Measurements from ENCODE around the gene SALL2. TPM values are rescaled to one million over a fixed set of nuclear protein-coding genes. Genes with fewer than 3 reads are reported as not detected.

SALL2 gene
- total RNA-seq, 1 experiment from 2014 or later, result 1.5 TPM

GRCh38 chr14:21505012-21505553 lies 21.1 kb downstream of the SALL2 start:
- in situ Hi-C loops (cut with HindIII; ENCODE audit: low pct_unique_long_range_greater_than_20kb, low sequenced_read_pairs), result no loop called here
- CTCF ChIA-PET, result no interaction called here
- Histone ChIP-seq H3K36me3 (ENCODE audit: control insufficient read depth, insufficient read depth, low read length) (peaks cover 8% of the 10 kb centered on the region), H3K27me3 (ENCODE audit: control insufficient read depth, insufficient read depth, low read length) (no peaks in the 10 kb centered on the region), H3K9me3 (ENCODE audit: control insufficient read depth, insufficient read depth, low read depth, low read length) (no peaks in the 10 kb centered on the region), H3K4me1 (ENCODE audit: control insufficient read depth, insufficient read depth, low read length) (peaks cover 8% of the 10 kb centered on the region), H3K27ac (ENCODE audit: low read length) (no peak overlapping the region), H3K4me3 (ENCODE audit: low read depth in 2 of 2, low read length in 2 of 2) (no peak overlapping the region)
- POLR2A ChIA-PET, result no interaction called here
- intact Hi-C loops (cut with micrococcal nuclease; ENCODE audit: unreplicated experiment), result no loop called here
- DNase-seq (ENCODE audit: low read depth, low spot score), result no peak
- no peak for ATAC-seq
- TF ChIP-seq POLR2AphosphoS5 (IDR thresholded peaks at IDR 0.05; ENCODE audit: low read depth, low read length), result no peak
- no peak for TF ChIP-seq TCF7L2 (IDR thresholded peaks at IDR 0.05; ENCODE audit: low read depth, low read length)
- no peak for TF ChIP-seq SIN3A (IDR thresholded peaks at IDR 0.05; ENCODE audit: borderline replicate concordance, insufficient read depth, low read depth, low read length)
- no peak for TF ChIP-seq CTCF (IDR thresholded peaks at IDR 0.05)
- TF ChIP-seq REST (IDR thresholded peaks at IDR 0.05; ENCODE audit: insufficient read depth in 1 of 2, low read depth in 2 of 2, low read length in 1 of 2), result no peak
- no TSS peak for BruUV-seq (replicated peaks)

GRCh38 chr14:21503376-21503775 lies 22.8 kb downstream of the SALL2 start:
- H3K9me3 ChIP-seq (ENCODE audit: control insufficient read depth, insufficient read depth, low read depth, low read length), result no peaks in the 10 kb centered on the region
- in situ Hi-C loops (cut with HindIII; ENCODE audit: low pct_unique_long_range_greater_than_20kb, low sequenced_read_pairs), result no loop called here
- H3K36me3 ChIP-seq (ENCODE audit: control insufficient read depth, insufficient read depth, low read length), result peaks cover 14% of the 10 kb centered on the region
- TF ChIP-seq REST (IDR thresholded peaks at IDR 0.05; ENCODE audit: insufficient read depth in 1 of 2, low read depth in 2 of 2, low read length in 1 of 2) (no peak), TCF7L2 (IDR thresholded peaks at IDR 0.05; ENCODE audit: low read depth, low read length) (no peak), CTCF (IDR thresholded peaks at IDR 0.05) (no peak), POLR2AphosphoS5 (IDR thresholded peaks at IDR 0.05; ENCODE audit: low read depth, low read length) (no peak), SIN3A (IDR thresholded peaks at IDR 0.05; ENCODE audit: borderline replicate concordance, insufficient read depth, low read depth, low read length) (no peak)
- ATAC-seq (no peak), DNase-seq (ENCODE audit: low read depth, low spot score) (no peak)
- ChIA-PET POLR2A (no interaction called here), CTCF (no interaction called here)
- H3K27ac ChIP-seq (ENCODE audit: low read length), result no peak overlapping the region
- intact Hi-C loops (cut with micrococcal nuclease; ENCODE audit: unreplicated experiment), result no loop called here
- no TSS peak for BruUV-seq (replicated peaks)
- no peak overlapping the region for H3K4me3 ChIP-seq (ENCODE audit: low read depth in 2 of 2, low read length in 2 of 2)
- no peaks in the 10 kb centered on the region for H3K27me3 ChIP-seq (ENCODE audit: control insufficient read depth, insufficient read depth, low read length)
- no peaks in the 10 kb centered on the region for H3K4me1 ChIP-seq (ENCODE audit: control insufficient read depth, insufficient read depth, low read length)
